ENCODE measurements around the gene SFRP4. TPM values are rescaled to one million over a fixed set of nuclear protein-coding genes. Genes with fewer than 3 reads are reported as not detected.

SFRP4 gene
- total and polyA plus RNA-seq, 2 donors (not counting 3 experiments of a cell fraction or from before 2014, with no cell fraction given), result not detected

- no peak for TF ChIP-seq MAX (IDR thresholded peaks at IDR 0.05; ENCODE audit: insufficient read depth, insufficient read length)
- TF ChIP-seq GATA2 (IDR thresholded peaks at IDR 0.05; ENCODE audit: insufficient read depth, insufficient read length, low read depth, low read length), result no peak
- no peak for TF ChIP-seq CTCF (IDR thresholded peaks at IDR 0.05; ENCODE audit: extremely low read depth in 1 of 2, insufficient read depth in 1 of 2, low read depth in 1 of 2, low read length in 2 of 2)
- no peak for TF ChIP-seq JUN (IDR thresholded peaks at IDR 0.05; ENCODE audit: borderline replicate concordance, insufficient read depth, insufficient read length, low read depth)
- no peak for TF ChIP-seq EZH2 (IDR thresholded peaks at IDR 0.05; ENCODE audit: borderline replicate concordance, low read depth, low read length, severe bottlenecking)
- TF ChIP-seq POLR2AphosphoS5 (IDR thresholded peaks at IDR 0.05; ENCODE audit: insufficient read depth, low read depth, low read length), result no peak
- TF ChIP-seq MYC (IDR thresholded peaks at IDR 0.05; ENCODE audit: low read depth, low read length), result no peak
- TF ChIP-seq POLR2A (IDR thresholded peaks at IDR 0.05; ENCODE audit: low read depth, low read length), result no peak
- TF ChIP-seq FOS (IDR thresholded peaks at IDR 0.05; ENCODE audit: borderline replicate concordance, insufficient read depth, low read length), result no peak
- no TSS peak for BruUV-seq (replicated peaks)
- FAIRE-seq (no peak), DNase-seq (ENCODE audit: low read depth, low spot score) (no peak)
- Histone ChIP-seq H3K9ac (replicated peaks; ENCODE audit: extremely low read depth, insufficient read depth, low read length) (no peak overlapping the region), H3K4me1 (ENCODE audit: control insufficient read depth, extremely low read depth, insufficient read depth, low read length) (no peaks in the 10 kb centered on the region), H3K9me3 (replicated peaks; ENCODE audit: control insufficient read depth, insufficient read depth, low read length) (no peaks in the 10 kb centered on the region), H3K4me2 (ENCODE audit: insufficient read depth, low read length) (no peak overlapping the region), H3K9me1 (replicated peaks; ENCODE audit: control insufficient read depth, extremely low read depth, insufficient read depth, low read length) (no peaks in the 10 kb centered on the region), H4K20me1 (replicated peaks; ENCODE audit: control insufficient read depth, extremely low read depth, insufficient read depth, low read length) (no peaks in the 10 kb centered on the region), H3K27ac (ENCODE audit: insufficient read depth, low read depth, low read length) (no peak overlapping the region), H3K79me2 (ENCODE audit: control insufficient read depth, insufficient read depth, low read length) (no peaks in the 10 kb centered on the region), H3K27me3 (ENCODE audit: control insufficient read depth in 2 of 2, insufficient read depth in 2 of 2, low read length in 2 of 2) (peaks cover 18 to 33% of the 10 kb centered on the region in 2 experiments), H3K4me3 (replicated peaks in 1 of 3; ENCODE audit: insufficient read depth in 1 of 3, low read depth in 1 of 3, low read length in 3 of 3) (no peak overlapping the region), H2AFZ (ENCODE audit: low read depth, low read length) (no peak overlapping the region), H3K36me3 (ENCODE audit: control insufficient read depth in 2 of 2, extremely low read depth in 1 of 2, insufficient read depth in 2 of 2, low read length in 2 of 2) (no peaks in the 10 kb centered on the region)
- POLR2A ChIA-PET, result no interaction called here
- dilution Hi-C loops (cut with MboI; ENCODE audit: extremely low pct_ligation_motif_present, low sequenced_read_pairs) (no loop called here), intact Hi-C loops (cut with micrococcal nuclease) (no loop called here)
- CTCF ChIA-PET, result no interaction called here
These were observed 5.3 kb upstream of the SFRP4 start for GRCh38 chr7:37921876-37922275.
